ENCODE data around the gene TPD52L2.

The TPD52L2 gene

GRCh38 chr20:63829945-63830835 is 34.9 kb upstream of the TPD52L2 start:
- peak overlapping the region; percentile 18 for H3K4me3 ChIP-seq (ENCODE audit: low read length)
- no peak for TF ChIP-seq CTCF (IDR thresholded peaks at IDR 0.05; ENCODE audit: insufficient read depth, low read depth, low read length, missing control alignments)
- peak; percentile 14 for DNase-seq (ENCODE audit: low read depth)

- H3K4me3 ChIP-seq (ENCODE audit: low read length) = peak within 1 kb of the TSS; percentile 18
- TF ChIP-seq CTCF (IDR thresholded peaks at IDR 0.05; ENCODE audit: insufficient read depth, low read depth, low read length, missing control alignments) = no peak
- DNase-seq (ENCODE audit: low read depth) = peak; percentile 53
Measured at GRCh38 chr20:63830841-63831588, 34.1 kb upstream of the TPD52L2 start, which contains the start of gene ZBTB46. TSS of gene ZBTB46 (minus strand) at chr20:63831264. CDS start at chr20:63790757, 40,507 bp downstream.

- TF ChIP-seq CTCF (IDR thresholded peaks at IDR 0.05; ENCODE audit: insufficient read depth, low read depth, low read length, missing control alignments) = no peak
- no peak overlapping the region for H3K4me3 ChIP-seq (ENCODE audit: low read length)
- no peak for DNase-seq (ENCODE audit: low read depth)
Measured at GRCh38 chr20:63831646-63831992, 33.5 kb upstream of the TPD52L2 start.

- DNase-seq (ENCODE audit: low read depth) = peak; percentile 23
- H3K4me3 ChIP-seq (ENCODE audit: low read length) = no peak overlapping the region
- no peak for TF ChIP-seq CTCF (IDR thresholded peaks at IDR 0.05; ENCODE audit: insufficient read depth, low read depth, low read length, missing control alignments)
Measured at GRCh38 chr20:63831993-63832686, 32.9 kb upstream of the TPD52L2 start.

GRCh38 chr20:63833776-63834490 is 31.1 kb upstream of the TPD52L2 start:
- TF ChIP-seq CTCF (IDR thresholded peaks at IDR 0.05; ENCODE audit: insufficient read depth, low read depth, low read length, missing control alignments) = no peak

GRCh38 chr20:63834491-63834880 is 30.6 kb upstream of the TPD52L2 start:
- no peak for DNase-seq (ENCODE audit: low read depth)
- H3K4me3 ChIP-seq (ENCODE audit: low read length) = no peak overlapping the region
- no peak for TF ChIP-seq CTCF (IDR thresholded peaks at IDR 0.05; ENCODE audit: insufficient read depth, low read depth, low read length, missing control alignments)

More at GRCh38 chr20:63833776-63834490, 31.1 kb upstream of the TPD52L2 start:
- DNase-seq (ENCODE audit: low read depth) = no peak
- no peak overlapping the region for H3K4me3 ChIP-seq (ENCODE audit: low read length)
